HepG2 (cell line): ENCODE data around the gene BANK1.

ENCODE experiments used
- KDM5B ChIP-seq: sonication (generic); formaldehyde crosslinking; IDR thresholded peaks from 2 replicates; pipeline ENCODE4 v1.4.0; 2020; ENCODE audit warnings: missing genetic modification reagents, mild to moderate bottlenecking, borderline replicate concordance
- LCORL ChIP-seq, 2 experiments: fragments of 450-650 bp in 1 of 2; sonication (generic) in 1 of 2; formaldehyde crosslinking in 1 of 2; IDR thresholded peaks; 2 replicates each; pipeline versions ENCODE4 v1.5.0 to v1.6.1; 2017 to 2020; ENCODE audit warnings: antibody characterized with exemption in 1 of 2, missing genetic modification reagents in 1 of 2
- POLR2A ChIP-seq, 2 experiments: IDR thresholded peaks; 2 replicates each; pipeline ENCODE4 v1.6.1; 2011; ENCODE audit warnings: low read depth in 2 of 2, low read length in 2 of 2, mild to moderate bottlenecking in 1 of 2, moderate library complexity in 1 of 2; ENCODE audit not compliant: insufficient read depth in 1 of 2
- ZNF552 ChIP-seq: sonication (generic); formaldehyde crosslinking; IDR thresholded peaks from 2 replicates; pipeline ENCODE4 v1.9.0; 2022; ENCODE audit warnings: missing genetic modification reagents, mild to moderate bottlenecking, borderline replicate concordance
- TF ChIP-seq, protein P1 (sequence below), 2 experiments: IDR thresholded peaks; 2 replicates each; pipeline ENCODE4 v1.6.1; 2011 to 2012; ENCODE audit warnings: low read length in 2 of 2, borderline replicate concordance in 1 of 2, low read depth in 1 of 2, mild to moderate bottlenecking in 1 of 2, moderate library complexity in 1 of 2

DNA sequence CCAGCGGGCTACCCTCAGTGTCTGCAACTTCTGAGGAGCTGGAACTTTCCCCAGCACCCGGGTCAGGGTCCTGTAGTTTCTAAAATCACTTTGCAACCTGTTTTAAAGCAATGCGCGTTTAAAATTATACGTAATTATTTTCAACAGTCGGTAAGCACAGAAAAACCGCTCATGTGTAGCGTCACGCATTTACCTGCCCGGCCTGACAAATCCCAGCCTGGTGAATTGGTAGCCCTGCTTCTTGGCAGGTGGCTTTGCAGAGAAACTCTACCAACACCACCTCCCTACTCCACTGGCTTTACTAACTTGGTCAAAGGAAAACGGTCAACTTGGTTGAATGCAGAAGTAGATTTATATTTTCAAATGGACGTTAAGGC, 640 bp downstream of the BANK1 start:
- TF ChIP-seq LCORL (IDR thresholded peaks at IDR 0.05) (no peak), LCORL (CRISPR knock-in tag; IDR thresholded peaks at IDR 0.05) (no peak), ZNF552 (CRISPR knock-in tag) (no peak), POLR2A (IDR thresholded peaks at IDR 0.05; ENCODE audit: insufficient read depth in 1 of 2, low read depth in 2 of 2, low read length in 2 of 2) (no peak), KDM5B (no peak)
- TF ChIP-seq, protein P1, sequence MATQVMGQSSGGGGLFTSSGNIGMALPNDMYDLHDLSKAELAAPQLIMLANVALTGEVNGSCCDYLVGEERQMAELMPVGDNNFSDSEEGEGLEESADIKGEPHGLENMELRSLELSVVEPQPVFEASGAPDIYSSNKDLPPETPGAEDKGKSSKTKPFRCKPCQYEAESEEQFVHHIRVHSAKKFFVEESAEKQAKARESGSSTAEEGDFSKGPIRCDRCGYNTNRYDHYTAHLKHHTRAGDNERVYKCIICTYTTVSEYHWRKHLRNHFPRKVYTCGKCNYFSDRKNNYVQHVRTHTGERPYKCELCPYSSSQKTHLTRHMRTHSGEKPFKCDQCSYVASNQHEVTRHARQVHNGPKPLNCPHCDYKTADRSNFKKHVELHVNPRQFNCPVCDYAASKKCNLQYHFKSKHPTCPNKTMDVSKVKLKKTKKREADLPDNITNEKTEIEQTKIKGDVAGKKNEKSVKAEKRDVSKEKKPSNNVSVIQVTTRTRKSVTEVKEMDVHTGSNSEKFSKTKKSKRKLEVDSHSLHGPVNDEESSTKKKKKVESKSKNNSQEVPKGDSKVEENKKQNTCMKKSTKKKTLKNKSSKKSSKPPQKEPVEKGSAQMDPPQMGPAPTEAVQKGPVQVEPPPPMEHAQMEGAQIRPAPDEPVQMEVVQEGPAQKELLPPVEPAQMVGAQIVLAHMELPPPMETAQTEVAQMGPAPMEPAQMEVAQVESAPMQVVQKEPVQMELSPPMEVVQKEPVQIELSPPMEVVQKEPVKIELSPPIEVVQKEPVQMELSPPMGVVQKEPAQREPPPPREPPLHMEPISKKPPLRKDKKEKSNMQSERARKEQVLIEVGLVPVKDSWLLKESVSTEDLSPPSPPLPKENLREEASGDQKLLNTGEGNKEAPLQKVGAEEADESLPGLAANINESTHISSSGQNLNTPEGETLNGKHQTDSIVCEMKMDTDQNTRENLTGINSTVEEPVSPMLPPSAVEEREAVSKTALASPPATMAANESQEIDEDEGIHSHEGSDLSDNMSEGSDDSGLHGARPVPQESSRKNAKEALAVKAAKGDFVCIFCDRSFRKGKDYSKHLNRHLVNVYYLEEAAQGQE (IDR thresholded peaks at IDR 0.05; ENCODE audit: borderline replicate concordance in 1 of 2, low read depth in 1 of 2, low read length in 2 of 2), result no peak
